Skeletal muscle satellite cell (primary cell): Measurements from ENCODE around the gene NHSL2.

Source experiments
- H3K27me3 ChIP-seq: 2 replicates; pipeline ENCODE4 v1.7.0; 2013; ENCODE audit warnings: low read length; ENCODE audit not compliant: control insufficient read depth, insufficient read depth
- H3K36me3 ChIP-seq: 2 replicates; pipeline ENCODE4 v1.7.0; 2013; ENCODE audit warnings: mild to moderate bottlenecking, control low read depth, low read length; ENCODE audit not compliant: insufficient read depth
- H3K4me1 ChIP-seq: 2 replicates; pipeline ENCODE4 v1.7.0; 2013; ENCODE audit warnings: low read length; ENCODE audit not compliant: control insufficient read depth, insufficient read depth
- H3K4me2 ChIP-seq: 2 replicates; pipeline ENCODE4 v1.7.0; 2013; ENCODE audit warnings: mild to moderate bottlenecking, low read length
- H3K4me3 ChIP-seq: 2 replicates; pipeline ENCODE4 v1.7.0; 2013; ENCODE audit warnings: low read length
- H3K9ac ChIP-seq: 2 replicates; pipeline ENCODE4 v1.7.0; 2013; ENCODE audit warnings: mild to moderate bottlenecking, low read depth, low read length, moderate library complexity
- H3K9me3 ChIP-seq: replicated peaks from 2 replicates; pipeline ENCODE4 v1.7.0; 2013; ENCODE audit warnings: mild to moderate bottlenecking, control low read depth, low read length

NHSL2 gene

DNA sequence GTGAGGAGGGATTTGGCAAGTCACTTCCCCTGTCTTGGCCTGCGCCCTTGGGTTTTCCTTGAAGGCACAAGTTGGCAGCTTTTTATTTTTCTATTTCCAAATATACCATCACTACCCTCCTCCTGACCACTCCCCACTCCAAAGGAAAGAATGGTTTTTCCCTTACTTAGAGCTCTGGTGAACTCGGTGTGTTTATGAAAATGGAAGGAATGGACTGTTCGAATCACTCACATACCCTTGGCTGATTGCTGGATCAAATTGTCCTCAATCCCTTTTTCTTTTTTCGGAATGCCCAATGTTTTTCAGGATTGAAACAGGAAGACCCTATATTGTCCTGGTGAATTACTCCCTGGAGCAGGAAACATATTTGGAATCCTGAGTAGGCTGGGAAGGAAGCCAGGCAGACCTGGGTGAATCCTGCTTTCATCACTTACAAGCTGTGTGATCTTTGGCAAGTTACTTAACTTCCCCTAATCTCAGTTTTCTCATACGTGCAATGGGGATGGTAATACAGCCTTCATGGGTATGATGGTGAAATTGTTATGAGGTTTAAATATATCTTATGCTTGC is 150.4 kb downstream of the NHSL2 start:
- Histone ChIP-seq H3K4me2 (no peak overlapping the region), H3K9ac (no peak overlapping the region), H3K9me3 (no peaks in the 10 kb centered on the region), H3K4me3 (no peak overlapping the region), H3K36me3 (no peaks in the 10 kb centered on the region), H3K27me3 (peaks cover 67% of the 10 kb centered on the region), H3K4me1 (no peaks in the 10 kb centered on the region)

DNA sequence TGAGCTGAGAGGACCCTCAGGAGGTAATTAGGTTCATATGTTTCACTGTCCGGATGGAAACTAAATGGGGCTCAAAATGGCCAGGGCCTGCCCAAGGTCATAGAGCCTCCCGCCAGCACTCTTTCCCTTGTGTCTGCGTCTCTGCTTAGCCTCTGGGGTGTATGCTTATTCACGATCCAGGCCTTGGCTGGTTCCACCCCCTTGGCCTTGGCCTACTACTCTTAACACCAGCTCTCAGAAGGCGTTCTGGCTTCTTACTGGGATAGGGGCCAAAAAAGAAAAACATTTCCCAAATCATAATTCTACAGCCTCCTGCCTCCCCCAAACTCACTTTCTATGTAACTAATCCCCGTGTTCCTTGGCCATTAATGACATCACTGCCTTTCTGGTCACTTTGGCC is 152.3 kb downstream of the NHSL2 start:
- H3K27me3 ChIP-seq, result peaks cover 72% of the 10 kb centered on the region
- no peaks in the 10 kb centered on the region for H3K9me3 ChIP-seq
- no peak overlapping the region for H3K4me3 ChIP-seq
- H3K9ac ChIP-seq, result no peak overlapping the region
- no peaks in the 10 kb centered on the region for H3K4me1 ChIP-seq
- H3K36me3 ChIP-seq, result no peaks in the 10 kb centered on the region
- H3K4me2 ChIP-seq, result no peak overlapping the region

DNA sequence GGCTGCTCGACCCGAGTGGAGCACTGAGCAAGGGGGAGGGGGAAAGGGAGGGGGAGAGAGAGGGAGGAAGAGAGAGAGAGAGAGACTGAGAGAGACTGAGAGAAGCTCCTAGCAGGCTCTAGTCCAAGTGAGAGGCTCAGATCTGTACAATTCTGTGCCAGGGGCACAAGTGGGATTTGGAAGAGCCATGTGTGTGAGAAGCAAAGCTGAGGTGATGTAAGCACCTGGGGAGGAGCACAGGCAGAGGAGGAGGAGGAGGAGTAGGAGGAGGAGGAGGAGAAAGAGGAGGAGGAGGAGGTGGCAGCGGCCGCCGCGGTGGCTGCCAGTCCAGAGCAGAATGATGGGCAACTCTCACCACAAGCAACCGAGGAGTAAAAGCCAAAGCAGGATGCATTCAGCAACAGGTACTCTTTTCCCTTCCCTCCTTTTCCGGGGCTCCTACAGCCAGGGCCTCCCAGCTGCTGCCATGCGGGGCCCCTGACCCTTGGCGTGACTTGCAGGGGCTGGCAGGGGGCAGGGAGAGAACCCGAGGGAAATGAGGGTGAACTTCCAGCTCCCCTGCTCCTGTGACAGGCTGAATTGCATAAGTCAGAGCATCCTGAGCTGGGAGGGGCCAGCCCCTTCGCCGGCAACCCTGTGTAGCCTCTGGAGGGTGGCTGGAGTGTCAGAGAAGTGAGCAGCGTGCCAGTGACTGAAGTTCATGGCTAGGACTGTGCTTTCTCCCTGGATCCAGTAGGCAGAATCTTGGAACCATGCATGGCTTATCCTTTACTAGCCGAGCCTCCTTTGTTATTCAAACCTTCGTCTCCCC is 158.9 kb downstream of the NHSL2 start:
- H3K27me3 ChIP-seq, result peaks cover 93% of the 10 kb centered on the region
- H3K36me3 ChIP-seq, result no peaks in the 10 kb centered on the region
- H3K9me3 ChIP-seq, result no peaks in the 10 kb centered on the region
- no peak overlapping the region for H3K4me2 ChIP-seq
- H3K9ac ChIP-seq, result no peak overlapping the region
- no peak overlapping the region for H3K4me3 ChIP-seq
- H3K4me1 ChIP-seq, result no peaks in the 10 kb centered on the region

DNA sequence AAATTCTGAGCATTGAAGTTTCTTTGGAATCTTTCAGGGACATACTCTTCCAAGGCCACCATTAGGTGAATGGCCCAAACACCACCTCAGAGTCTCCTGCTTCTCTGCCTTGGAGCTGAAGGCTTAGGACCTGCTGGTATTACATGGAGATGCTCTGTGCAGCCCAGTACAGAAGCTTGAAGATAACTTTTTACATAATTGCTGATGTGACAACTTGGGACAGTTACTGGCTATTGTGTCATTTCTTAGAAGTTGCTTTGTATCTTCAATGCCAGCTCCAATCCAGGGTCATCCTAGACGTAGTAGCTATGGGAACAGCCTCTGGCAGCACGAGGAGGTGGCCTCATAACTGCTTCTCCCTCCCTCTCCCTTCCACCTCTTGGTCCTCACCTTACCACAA is 160.6 kb downstream of the NHSL2 start:
- Histone ChIP-seq H3K4me2 (no peak overlapping the region), H3K9me3 (no peaks in the 10 kb centered on the region)

DNA sequence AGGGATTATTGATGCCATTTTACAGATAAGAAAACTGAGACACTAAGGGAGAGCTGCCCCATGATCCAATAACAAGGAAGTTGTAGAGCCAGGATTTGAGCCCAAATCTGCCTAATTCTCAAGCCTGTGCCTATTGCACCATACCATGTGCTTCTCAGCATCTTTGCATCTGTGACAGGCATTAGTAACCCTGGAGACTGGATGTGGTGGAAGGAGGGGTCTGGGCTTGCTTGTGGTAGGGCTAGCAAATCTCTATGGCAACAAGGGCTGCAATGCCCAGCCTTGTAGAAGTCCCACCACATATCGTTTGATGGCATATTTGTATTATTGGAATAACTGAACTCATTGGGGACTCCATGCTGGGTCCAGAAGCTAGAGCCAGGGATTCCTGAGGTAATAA is 163.0 kb downstream of the NHSL2 start:
- H3K4me2 ChIP-seq, result no peak overlapping the region
- no peak overlapping the region for H3K4me3 ChIP-seq
- no peaks in the 10 kb centered on the region for H3K4me1 ChIP-seq
- no peaks in the 10 kb centered on the region for H3K36me3 ChIP-seq
- H3K27me3 ChIP-seq, result peaks cover 91% of the 10 kb centered on the region
- H3K9me3 ChIP-seq, result no peaks in the 10 kb centered on the region
- H3K9ac ChIP-seq, result no peak overlapping the region

More for the DNA sequence above, 160.6 kb downstream of the NHSL2 start:
- Histone ChIP-seq H3K4me3 (no peak overlapping the region), H3K4me1 (no peaks in the 10 kb centered on the region), H3K27me3 (peaks cover 89% of the 10 kb centered on the region), H3K9ac (no peak overlapping the region), H3K36me3 (no peaks in the 10 kb centered on the region)

DNA sequence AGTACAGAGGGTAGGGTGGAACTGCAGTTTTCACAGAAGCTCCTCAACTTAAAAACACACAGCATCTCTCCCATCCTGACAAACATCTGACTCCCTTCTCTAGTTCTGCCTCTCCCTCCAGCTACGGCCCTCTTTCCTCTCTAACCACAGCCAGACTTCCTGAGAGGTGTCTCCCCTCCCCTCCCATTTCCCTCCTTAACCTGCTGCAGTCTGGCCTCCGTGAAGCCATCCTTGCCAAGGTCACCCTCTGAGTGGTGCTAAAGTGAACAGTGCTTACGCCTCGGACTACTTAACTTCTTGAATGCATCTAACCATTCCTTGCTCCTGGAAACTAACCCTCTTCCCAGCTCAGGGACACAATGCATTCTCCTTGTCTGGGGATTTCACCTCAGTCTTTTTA is 167.8 kb downstream of the NHSL2 start:
- Histone ChIP-seq H3K4me3 (no peak overlapping the region), H3K9me3 (no peaks in the 10 kb centered on the region), H3K9ac (no peak overlapping the region), H3K27me3 (peaks cover 82% of the 10 kb centered on the region), H3K4me2 (no peak overlapping the region), H3K4me1 (no peaks in the 10 kb centered on the region), H3K36me3 (no peaks in the 10 kb centered on the region)

DNA sequence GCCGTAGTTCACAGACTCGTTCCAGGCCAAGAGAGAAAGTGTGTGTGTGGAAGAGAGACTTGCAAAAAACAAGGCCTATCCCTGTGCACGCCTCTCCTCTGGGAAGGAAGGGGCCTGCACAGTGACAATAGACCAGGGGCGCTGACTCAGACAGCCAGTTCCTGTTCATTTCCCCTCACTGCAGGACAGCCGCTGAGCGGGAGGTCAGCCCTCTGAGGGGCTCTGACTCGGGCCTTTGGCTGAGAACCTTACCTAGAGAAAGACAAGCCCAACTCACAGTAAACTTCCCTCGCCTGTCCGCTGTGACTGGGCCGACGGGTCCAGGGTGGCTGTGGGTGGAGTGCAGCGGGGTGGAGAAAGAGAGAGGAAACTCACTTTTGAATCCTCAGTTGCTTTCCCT is 169.0 kb downstream of the NHSL2 start:
- H3K9ac ChIP-seq, result no peak overlapping the region
- H3K36me3 ChIP-seq, result no peaks in the 10 kb centered on the region
- no peak overlapping the region for H3K4me3 ChIP-seq
- no peak overlapping the region for H3K4me2 ChIP-seq
- H3K27me3 ChIP-seq, result peaks cover 82% of the 10 kb centered on the region
- no peaks in the 10 kb centered on the region for H3K4me1 ChIP-seq
- no peaks in the 10 kb centered on the region for H3K9me3 ChIP-seq

DNA sequence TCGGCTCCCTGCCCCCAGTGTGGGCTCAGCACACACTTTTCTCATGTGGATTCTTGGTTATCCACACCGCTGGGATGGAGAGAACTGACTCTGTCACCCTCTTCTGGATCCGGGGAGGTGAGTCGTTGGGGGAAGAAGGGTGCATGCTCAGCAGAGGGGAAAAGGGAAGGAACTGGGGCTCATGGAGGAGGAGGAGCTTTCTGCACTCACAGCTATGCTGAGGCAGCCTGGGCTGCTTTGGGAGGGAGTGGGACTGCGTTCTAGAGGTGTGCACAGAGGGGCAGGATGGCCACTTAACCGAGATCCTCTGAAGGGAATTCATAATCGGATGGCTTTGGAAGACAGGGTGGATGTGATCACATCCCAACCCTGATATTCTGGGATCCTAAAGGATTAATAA is 169.5 kb downstream of the NHSL2 start:
- Histone ChIP-seq H3K9ac (no peak overlapping the region), H3K27me3 (peaks cover 82% of the 10 kb centered on the region), H3K4me3 (no peak overlapping the region), H3K4me1 (no peaks in the 10 kb centered on the region), H3K9me3 (no peaks in the 10 kb centered on the region), H3K4me2 (no peak overlapping the region), H3K36me3 (no peaks in the 10 kb centered on the region)

DNA sequence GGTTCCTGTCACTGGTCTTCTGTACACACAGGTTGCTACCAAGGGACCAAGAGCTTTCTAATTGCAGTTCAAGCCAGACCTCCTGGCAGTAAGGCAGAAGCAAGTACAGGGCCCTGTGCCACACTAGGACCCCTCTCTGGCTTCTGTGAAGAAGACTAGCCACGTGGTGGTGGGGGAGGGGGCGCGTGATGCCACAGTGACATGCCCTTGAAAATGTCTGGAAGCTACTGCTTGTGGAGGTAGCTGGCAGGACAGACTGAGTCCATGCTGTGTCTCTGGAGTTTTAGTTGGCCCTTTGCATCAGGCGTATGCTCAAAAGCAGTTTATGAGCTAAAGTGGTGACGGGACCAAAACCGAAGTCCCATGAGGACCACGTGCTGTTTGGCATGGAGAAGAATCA is 170.2 kb downstream of the NHSL2 start:
- Histone ChIP-seq H3K4me1 (no peaks in the 10 kb centered on the region), H3K4me2 (no peak overlapping the region), H3K4me3 (no peak overlapping the region), H3K9ac (no peak overlapping the region), H3K27me3 (peaks cover 80% of the 10 kb centered on the region), H3K36me3 (no peaks in the 10 kb centered on the region), H3K9me3 (no peaks in the 10 kb centered on the region)

DNA sequence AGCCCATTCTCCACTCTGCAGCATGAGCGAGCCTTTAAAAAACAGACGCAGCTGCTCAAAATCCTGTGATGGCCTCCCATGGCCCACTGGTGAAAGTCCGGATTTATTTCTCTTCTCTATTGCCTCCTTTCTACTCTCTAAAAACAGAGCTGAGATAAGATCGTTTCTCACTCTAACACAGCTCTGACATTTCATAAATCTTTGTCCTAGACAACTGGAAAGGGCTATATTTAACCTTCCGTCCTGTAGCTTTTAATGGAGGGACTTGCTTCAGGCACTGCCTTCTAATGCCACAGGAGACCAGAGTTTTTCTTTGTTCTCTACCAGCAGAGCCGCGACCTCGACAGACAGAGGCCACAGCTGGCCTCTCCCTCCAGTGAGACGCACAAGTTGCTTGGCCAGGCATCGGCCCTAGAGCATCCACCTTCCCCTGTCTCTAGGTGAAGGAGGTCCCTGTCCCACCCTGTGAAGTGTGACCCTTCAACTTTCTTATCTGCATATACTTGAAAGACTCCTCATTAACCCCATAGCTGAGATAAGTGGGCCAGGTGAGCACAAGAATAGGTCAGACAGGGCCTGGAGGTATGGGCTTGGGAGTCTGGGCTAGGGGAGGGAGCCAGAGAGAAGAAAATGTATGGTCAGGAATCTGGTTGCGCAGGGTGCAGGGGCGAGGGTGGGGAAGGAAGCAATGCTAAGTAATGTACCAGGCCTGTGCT is 171.1 kb downstream of the NHSL2 start:
- Histone ChIP-seq H3K36me3 (no peaks in the 10 kb centered on the region), H3K9ac (no peak overlapping the region), H3K4me3 (no peak overlapping the region), H3K27me3 (peaks cover 77% of the 10 kb centered on the region), H3K9me3 (no peaks in the 10 kb centered on the region), H3K4me2 (no peak overlapping the region), H3K4me1 (no peaks in the 10 kb centered on the region)

DNA sequence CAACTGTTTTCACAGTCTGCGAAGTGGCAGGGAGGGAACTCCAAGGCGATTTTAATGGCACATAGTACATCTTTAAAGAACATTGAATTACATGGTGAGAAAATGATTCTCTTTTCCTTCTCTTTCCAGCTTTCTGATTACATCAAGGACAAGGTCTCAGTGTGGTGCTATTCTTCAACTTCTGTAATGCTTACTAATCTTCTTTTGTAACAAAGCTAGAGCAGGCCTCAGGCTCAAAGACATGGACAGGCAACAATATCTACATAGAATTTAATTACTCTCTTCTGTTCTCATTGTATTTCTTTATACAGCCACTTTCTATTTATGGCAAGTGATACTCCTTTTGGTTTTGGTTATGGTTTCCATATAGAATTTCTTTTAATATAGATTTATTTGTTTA is 172.6 kb downstream of the NHSL2 start:
- Histone ChIP-seq H3K9ac (no peak overlapping the region), H3K4me3 (no peak overlapping the region), H3K27me3 (peaks cover 65% of the 10 kb centered on the region), H3K9me3 (no peaks in the 10 kb centered on the region), H3K36me3 (no peaks in the 10 kb centered on the region), H3K4me2 (no peak overlapping the region), H3K4me1 (no peaks in the 10 kb centered on the region)
